Measurements from ENCODE around the gene ITPR2.

The ITPR2 gene

DNA sequence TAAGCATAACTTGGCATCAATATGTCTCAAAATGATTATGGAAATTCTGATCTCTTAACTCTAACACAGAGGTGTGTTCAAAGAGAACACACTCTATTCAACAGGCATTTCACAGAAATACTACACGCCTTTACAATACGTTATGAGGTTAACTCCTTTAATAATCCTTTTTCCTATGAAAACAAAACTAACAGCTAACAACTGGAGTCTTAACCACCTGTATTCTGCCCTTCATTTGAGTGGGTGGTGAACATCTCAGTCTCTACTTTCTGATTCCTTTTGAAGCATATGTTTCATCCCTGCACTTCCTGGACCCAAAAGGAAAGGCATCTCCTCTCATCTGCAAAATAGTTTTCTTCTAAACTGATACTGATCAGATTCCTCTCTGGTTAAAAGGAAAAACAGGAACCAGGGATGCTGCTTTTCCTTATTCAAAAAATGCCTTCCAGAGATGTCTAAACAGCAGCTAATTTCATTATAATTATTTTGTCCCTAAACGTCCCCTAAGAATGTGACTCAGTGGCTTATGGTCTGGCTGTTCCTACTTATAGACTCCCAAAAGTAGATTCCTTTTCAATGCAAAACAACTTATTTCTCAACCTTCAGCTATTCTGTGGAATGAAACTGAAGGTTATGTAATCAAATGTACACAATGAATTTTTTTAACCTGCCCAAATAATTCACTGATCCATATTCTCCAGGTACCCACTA, 24.1 kb downstream of the ITPR2 start:
- Histone ChIP-seq H3K4me3 (no peak overlapping the region), H3K4me1 (no peaks in the 10 kb centered on the region), H4K20me1 (no peaks in the 10 kb centered on the region), H3K9ac (no peak overlapping the region), H3K9me3 (0 out of 2 replicates have a peak, but pooled peaks cover 11% of the 10 kb centered on the region), H3K36me3 (no peaks in the 10 kb centered on the region), H3K4me2 (no peak overlapping the region), H3K27me3 (no peaks in the 10 kb centered on the region), H3K27ac (no peak overlapping the region)
- TF ChIP-seq Cebpa-rat (IDR thresholded peaks at IDR 0.05) = no peak

DNA sequence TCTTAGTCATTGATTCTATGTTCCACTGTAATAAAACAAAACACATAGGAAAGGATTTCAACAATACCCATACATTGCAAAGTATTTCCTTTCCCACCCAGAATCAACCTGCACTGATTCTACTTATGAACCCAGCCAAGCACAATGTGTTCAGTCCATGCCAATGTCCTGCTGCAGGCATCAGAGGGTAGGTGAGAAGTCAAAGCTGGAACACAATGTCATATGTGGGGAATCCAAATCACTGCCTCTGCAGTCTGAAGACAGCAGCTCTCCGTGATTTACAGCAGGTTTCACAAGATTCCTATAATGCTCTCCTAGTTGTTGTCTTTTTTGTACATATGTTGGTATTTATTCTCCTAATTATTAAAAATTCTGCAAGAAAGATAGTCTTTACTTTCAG, 25.7 kb downstream of the ITPR2 start:
- Histone ChIP-seq H3K27ac (no peak overlapping the region), H3K4me3 (no peak overlapping the region), H3K9ac (no peak overlapping the region), H4K20me1 (no peaks in the 10 kb centered on the region), H3K4me1 (no peaks in the 10 kb centered on the region), H3K4me2 (no peak overlapping the region), H3K27me3 (no peaks in the 10 kb centered on the region), H3K36me3 (no peaks in the 10 kb centered on the region), H3K9me3 (0 out of 2 replicates have a peak, but pooled peaks cover 11% of the 10 kb centered on the region)
- TF ChIP-seq Cebpa-rat (IDR thresholded peaks at IDR 0.05) = no peak

DNA sequence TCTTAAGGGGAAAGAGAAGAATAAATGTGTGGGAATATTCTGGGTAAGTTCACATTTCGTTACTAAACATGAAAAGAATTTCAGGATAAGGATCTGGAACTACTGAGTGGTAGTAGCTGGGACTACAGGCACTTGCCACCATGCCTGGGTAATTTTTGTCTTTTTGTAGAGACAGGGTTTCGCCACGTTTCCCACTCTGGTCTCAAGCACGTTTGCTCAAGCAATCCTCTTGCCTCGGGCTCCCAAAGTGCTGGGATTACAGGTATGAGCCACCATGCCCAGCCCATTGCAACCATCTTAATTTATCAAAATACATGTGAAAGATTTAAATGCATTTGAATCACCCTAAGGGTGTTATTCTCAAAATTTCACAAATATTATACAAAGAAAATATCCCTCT, 26.4 kb downstream of the ITPR2 start:
- Histone ChIP-seq H3K36me3 (no peaks in the 10 kb centered on the region), H4K20me1 (no peaks in the 10 kb centered on the region), H3K4me3 (no peak overlapping the region), H3K4me2 (no peak overlapping the region), H3K27me3 (no peaks in the 10 kb centered on the region), H3K9ac (no peak overlapping the region), H3K4me1 (no peaks in the 10 kb centered on the region), H3K27ac (no peak overlapping the region), H3K9me3 (0 out of 2 replicates have a peak, but pooled peaks cover 4% of the 10 kb centered on the region)
- TF ChIP-seq Cebpa-rat (IDR thresholded peaks at IDR 0.05) = no peak

DNA sequence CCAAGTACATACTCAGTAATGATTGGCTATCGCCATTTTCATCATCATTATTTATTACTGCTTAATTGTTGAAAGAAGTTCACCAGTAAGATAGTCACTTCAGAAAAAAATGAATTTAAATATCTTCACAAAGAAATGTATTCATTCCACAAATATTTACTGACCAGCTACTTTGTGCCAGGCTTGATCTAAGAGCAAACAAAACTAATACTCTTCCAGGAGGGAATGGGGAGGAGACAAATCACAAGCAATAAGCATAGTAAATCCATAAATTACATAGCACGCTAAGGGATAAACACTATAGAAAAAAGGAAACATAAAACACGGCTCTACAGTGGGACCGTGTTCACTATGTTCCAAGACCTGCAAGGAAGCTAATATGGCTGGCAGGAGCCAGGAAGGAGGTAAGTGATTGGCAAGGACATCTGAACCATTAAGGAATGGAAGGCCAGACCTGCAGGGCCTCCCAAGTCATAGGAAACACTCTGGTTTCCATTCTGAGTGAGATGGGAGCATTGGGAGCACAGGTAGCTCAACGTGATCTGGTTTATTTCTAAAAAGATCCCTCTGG, 27.5 kb downstream of the ITPR2 start:
- Histone ChIP-seq H3K4me3 (no peak overlapping the region), H3K9ac (no peak overlapping the region), H3K4me1 (no peaks in the 10 kb centered on the region), H3K9me3 (no peaks in the 10 kb centered on the region), H3K27ac (no peak overlapping the region), H4K20me1 (no peaks in the 10 kb centered on the region), H3K27me3 (no peaks in the 10 kb centered on the region), H3K4me2 (no peak overlapping the region), H3K36me3 (no peaks in the 10 kb centered on the region)
- TF ChIP-seq Cebpa-rat (IDR thresholded peaks at IDR 0.05) = no peak

DNA sequence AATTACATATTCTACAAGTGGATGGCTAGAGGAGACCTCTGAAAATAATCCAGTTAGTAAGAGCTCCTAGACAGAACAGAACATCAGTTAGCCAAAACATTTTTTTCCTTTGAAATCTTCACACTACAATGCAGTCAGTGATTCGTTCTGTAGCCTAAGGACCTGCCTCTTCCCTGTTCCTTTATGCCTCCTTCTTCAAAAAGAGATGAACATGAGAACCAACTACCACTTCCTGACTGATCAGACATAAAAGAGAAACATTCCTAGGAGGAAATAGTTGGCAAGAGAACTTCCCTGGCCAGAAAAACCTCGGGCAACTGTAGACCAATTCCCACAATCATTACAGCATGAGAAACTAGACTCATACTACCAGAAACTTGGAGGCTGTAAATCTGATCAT, 29.4 kb downstream of the ITPR2 start:
- H3K4me3 ChIP-seq = no peak overlapping the region
- no peaks in the 10 kb centered on the region for H3K4me1 ChIP-seq
- no peaks in the 10 kb centered on the region for H4K20me1 ChIP-seq
- no peak for TF ChIP-seq Cebpa-rat (IDR thresholded peaks at IDR 0.05)
- no peak overlapping the region for H3K27ac ChIP-seq
- H3K27me3 ChIP-seq = no peaks in the 10 kb centered on the region
- no peak overlapping the region for H3K9ac ChIP-seq
- H3K36me3 ChIP-seq = no peaks in the 10 kb centered on the region
- H3K4me2 ChIP-seq = no peak overlapping the region
- H3K9me3 ChIP-seq = no peaks in the 10 kb centered on the region

DNA sequence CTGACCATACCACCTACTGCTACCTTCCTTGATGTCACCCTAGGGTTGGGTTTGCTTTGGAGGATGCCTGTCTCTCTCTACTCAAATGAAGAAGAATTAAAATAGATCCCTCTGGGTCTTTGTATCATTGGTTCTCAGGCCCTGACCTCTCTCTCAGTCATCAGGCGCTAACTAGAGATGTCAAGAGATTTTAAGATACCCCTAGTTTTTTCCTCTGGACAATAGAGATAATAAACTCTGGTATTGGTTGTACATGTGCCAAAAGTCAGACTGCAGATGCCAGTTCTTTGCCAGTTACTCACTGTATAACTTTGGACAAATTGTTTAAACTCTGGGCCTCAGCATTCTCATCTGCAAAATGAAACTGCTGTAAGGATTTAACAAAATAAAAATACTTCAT, 31.5 kb downstream of the ITPR2 start:
- no peak overlapping the region for H3K9ac ChIP-seq
- no peaks in the 10 kb centered on the region for H4K20me1 ChIP-seq
- H3K4me2 ChIP-seq = no peak overlapping the region
- no peak overlapping the region for H3K4me3 ChIP-seq
- H3K36me3 ChIP-seq = no peaks in the 10 kb centered on the region
- no peaks in the 10 kb centered on the region for H3K27me3 ChIP-seq
- peaks cover 5% of the 10 kb centered on the region; the same call in 1 of the 2 replicates for H3K4me1 ChIP-seq
- H3K9me3 ChIP-seq = no peaks in the 10 kb centered on the region
- no peak overlapping the region for H3K27ac ChIP-seq
- no peak for TF ChIP-seq Cebpa-rat (IDR thresholded peaks at IDR 0.05)

DNA sequence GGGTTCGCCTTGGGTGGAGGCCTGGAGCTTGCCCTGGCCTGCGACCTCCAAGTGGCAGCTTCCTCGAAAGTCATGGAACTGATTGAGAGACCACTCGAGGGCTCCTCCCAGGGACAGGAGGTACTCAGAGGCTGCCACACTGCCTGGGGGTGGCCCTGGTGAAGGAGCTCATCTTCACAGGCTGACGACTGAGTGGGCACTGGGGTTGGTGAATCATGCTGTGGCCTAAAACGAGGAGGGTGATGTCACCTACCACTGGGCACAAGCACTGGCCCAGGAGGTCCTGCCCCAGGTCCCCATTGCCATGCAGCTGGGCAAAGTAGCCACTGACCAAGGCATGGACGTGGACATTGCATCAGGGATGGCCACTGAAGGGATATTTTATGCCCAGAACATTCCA, 32.1 kb downstream of the ITPR2 start:
- H3K4me3 ChIP-seq = no peak overlapping the region
- TF ChIP-seq Cebpa-rat (IDR thresholded peaks at IDR 0.05) = no peak

DNA sequence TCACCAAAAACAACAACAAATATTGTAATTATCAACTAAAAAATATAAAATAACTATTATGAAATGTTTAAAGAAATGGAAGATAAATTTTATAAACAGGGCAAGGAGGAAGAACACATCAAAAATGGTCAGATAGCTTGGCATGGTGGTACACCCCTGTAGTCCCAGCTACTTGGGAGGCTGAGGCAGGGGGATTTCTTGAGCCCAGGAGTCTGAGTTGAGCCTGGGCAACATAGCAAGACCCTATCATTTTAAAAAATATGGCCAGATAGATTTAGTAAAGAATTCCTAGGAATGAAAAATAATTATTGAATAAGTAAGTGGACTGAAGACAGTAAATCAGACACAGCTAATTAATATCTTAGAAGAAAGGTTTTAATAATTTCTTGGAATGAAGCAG, 32.6 kb downstream of the ITPR2 start:
- H3K27ac ChIP-seq = no peak overlapping the region
- peaks cover 5% of the 10 kb centered on the region; the same call in 1 of the 2 replicates for H3K4me1 ChIP-seq
- no peak for TF ChIP-seq Cebpa-rat (IDR thresholded peaks at IDR 0.05)
- no peak overlapping the region for H3K4me3 ChIP-seq
- no peaks in the 10 kb centered on the region for H3K36me3 ChIP-seq
- H3K9ac ChIP-seq = no peak overlapping the region
- no peaks in the 10 kb centered on the region for H4K20me1 ChIP-seq
- H3K27me3 ChIP-seq = no peaks in the 10 kb centered on the region
- no peak overlapping the region for H3K4me2 ChIP-seq
- H3K9me3 ChIP-seq = no peaks in the 10 kb centered on the region

More for the DNA sequence above, 32.1 kb downstream of the ITPR2 start:
- H3K36me3 ChIP-seq = no peaks in the 10 kb centered on the region
- no peaks in the 10 kb centered on the region for H3K9me3 ChIP-seq
- H4K20me1 ChIP-seq = no peaks in the 10 kb centered on the region
- no peak overlapping the region for H3K9ac ChIP-seq
- H3K27ac ChIP-seq = no peak overlapping the region
- no peak overlapping the region for H3K4me2 ChIP-seq
- peaks cover 5% of the 10 kb centered on the region; the same call in 1 of the 2 replicates for H3K4me1 ChIP-seq
- no peaks in the 10 kb centered on the region for H3K27me3 ChIP-seq

DNA sequence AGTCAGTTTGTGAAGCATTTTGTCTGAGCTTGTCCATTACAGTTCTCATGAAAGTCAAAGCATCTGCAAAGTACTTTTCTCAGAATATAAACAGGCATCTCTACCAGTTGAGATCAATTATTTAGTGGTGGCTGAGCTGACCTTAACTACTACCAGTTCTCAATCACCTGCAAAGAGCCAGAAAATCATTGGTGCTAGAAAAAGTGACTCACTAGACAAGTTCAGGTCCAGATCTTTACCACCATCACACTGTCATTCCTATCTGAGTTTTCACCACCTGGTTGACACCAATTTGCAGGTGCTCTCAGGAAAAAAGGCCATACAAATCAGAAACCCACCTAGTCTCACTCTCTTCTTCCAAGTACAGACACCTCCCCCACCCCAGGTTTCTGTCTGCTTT, 33.3 kb downstream of the ITPR2 start:
- Histone ChIP-seq H3K4me1 (peaks cover 5% of the 10 kb centered on the region; the same call in 1 of the 2 replicates), H3K4me3 (no peak overlapping the region), H3K27me3 (no peaks in the 10 kb centered on the region), H3K9ac (no peak overlapping the region), H3K4me2 (no peak overlapping the region), H4K20me1 (no peaks in the 10 kb centered on the region), H3K9me3 (no peaks in the 10 kb centered on the region), H3K27ac (no peak overlapping the region), H3K36me3 (no peaks in the 10 kb centered on the region)
- TF ChIP-seq Cebpa-rat (IDR thresholded peaks at IDR 0.05) = no peak

DNA sequence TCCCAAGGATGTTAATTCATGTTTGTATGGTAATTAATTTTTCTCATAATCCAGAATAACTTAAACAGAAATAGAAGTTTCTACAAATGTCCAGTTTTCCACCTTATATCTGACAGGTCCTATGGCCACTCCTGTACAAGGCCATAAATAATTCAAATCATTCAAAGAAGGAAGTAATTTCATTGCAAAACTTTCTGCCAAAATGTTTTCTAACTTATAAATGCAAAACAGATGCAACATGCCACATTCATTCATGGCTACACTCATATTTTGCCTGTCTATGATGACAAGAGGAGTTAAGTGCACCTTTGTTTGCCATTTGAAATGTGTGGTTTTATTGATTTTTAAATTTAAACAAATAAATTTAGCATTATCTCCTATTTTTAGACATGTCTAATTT, 34.4 kb downstream of the ITPR2 start:
- no peak for TF ChIP-seq Cebpa-rat (IDR thresholded peaks at IDR 0.05)
- no peaks in the 10 kb centered on the region for H4K20me1 ChIP-seq
- no peaks in the 10 kb centered on the region for H3K9me3 ChIP-seq
- H3K4me3 ChIP-seq = no peak overlapping the region
- H3K27me3 ChIP-seq = no peaks in the 10 kb centered on the region
- H3K27ac ChIP-seq = no peak overlapping the region
- peaks cover 5% of the 10 kb centered on the region; the same call in 1 of the 2 replicates for H3K4me1 ChIP-seq
- no peak overlapping the region for H3K9ac ChIP-seq
- H3K36me3 ChIP-seq = no peaks in the 10 kb centered on the region
- no peak overlapping the region for H3K4me2 ChIP-seq

Measured in BLaER1 (cell line).